HG03039 (cell line): ENCODE results near the gene GCDH.
"Not testable (repeated sequence)": the region's sequence is repeated elsewhere in the genome, so short reads cannot be mapped to it uniquely, and the experiment has no call there.

Experiments used
- ATAC-seq: cut with Tn5 transposase; IDR thresholded peaks from one replicate; pipeline ENCODE4 v1.9.1; 2021; ENCODE audit warnings: mild to moderate bottlenecking, moderate library complexity; ENCODE audit not compliant: unreplicated experiment

The GCDH gene

GRCh38 chr19:12872255-12872654 is 18.7 kb upstream of the GCDH start:
- no peak for ATAC-seq

- no peak for ATAC-seq
Observed at GRCh38 chr19:12872941-12873890, 17.7 kb upstream of the GCDH start.

- no peak for ATAC-seq
Observed at GRCh38 chr19:12873891-12874745, 16.8 kb upstream of the GCDH start.

- ATAC-seq, result no peak
Observed at GRCh38 chr19:12875086-12875485, 15.9 kb upstream of the GCDH start.

GRCh38 chr19:12880551-12881171 is 10.3 kb upstream of the GCDH start:
- no peak for ATAC-seq

- peak; percentile 77 for ATAC-seq
Observed at GRCh38 chr19:12881172-12881808, 9.7 kb upstream of the GCDH start, which contains the start of gene DNASE2. TSS of gene DNASE2 (minus strand) at chr19:12881449. CDS start at chr19:12881375, 74 bp downstream.

GRCh38 chr19:12882589-12882988 is 8.4 kb upstream of the GCDH start:
- ATAC-seq, result no peak

GRCh38 chr19:12884202-12884601 is 6.8 kb upstream of the GCDH start:
- ATAC-seq, result no peak

GRCh38 chr19:12884627-12884925 is 6.4 kb upstream of the GCDH start:
- no peak for ATAC-seq

GRCh38 chr19:12884926-12885748 is 5.8 kb upstream of the GCDH start:
- ATAC-seq, result no peak

GRCh38 chr19:12885749-12886650 is 5.0 kb upstream of the GCDH start:
- no peak for ATAC-seq

- ATAC-seq, result no peak
Observed at GRCh38 chr19:12886651-12886968, 4.3 kb upstream of the GCDH start.

- no peak for ATAC-seq
Observed at GRCh38 chr19:12886969-12887747, 3.8 kb upstream of the GCDH start, which contains the start of gene KLF1. TSS of gene KLF1 (minus strand) at chr19:12887201. CDS start at chr19:12887140, 61 bp downstream.

- no peak for ATAC-seq
Observed at GRCh38 chr19:12888006-12888603, 2.9 kb upstream of the GCDH start.

GRCh38 chr19:12890299-12890786 is 617 bp upstream of the GCDH start:
- ATAC-seq, result not testable (repeated sequence)

- no peak for ATAC-seq
Observed at GRCh38 chr19:12891553-12892021, 627 bp downstream of the GCDH start.

- no peak for ATAC-seq
Observed at GRCh38 chr19:12893582-12893981, 2.6 kb downstream of the GCDH start.

- ATAC-seq, result no peak
Observed at GRCh38 chr19:12896460-12896859, 5.5 kb downstream of the GCDH start.
